GM12878 (cell line): ENCODE data around the gene PPP1R1B. TPM values are rescaled to one million over a fixed set of nuclear protein-coding genes. Genes with fewer than 3 reads are reported as not detected.

Experiments used
- ATAC-seq: fragments of 200-7000 bp; cut with Tn5 transposase; 3 replicates; pipeline ENCODE4 v1.9.1; 2020; ENCODE audit warnings: mild to moderate bottlenecking, moderate library complexity
- BruUV-seq: library from RNA; stranded (reverse); fragments of 400-500 nt; replicated peaks from 2 replicates; lab custom pipeline; 2021; lab: Mats Ljungman, UMichigan
- CTCF ChIA-PET: fragments of 300-600 bp; sonication (Branson Sonifier 250); formaldehyde crosslinking; extraction: SDS; loops from one replicate; lab custom pipeline; 2021; ENCODE audit warnings: inconsistent platforms; lab: Yijun Ruan, JAX
- POLR2A ChIA-PET: fragments of 350-600 bp; formaldehyde crosslinking; extraction: SDS; loops from one replicate; lab custom pipeline; 2021; ENCODE audit warnings: inconsistent platforms; lab: Charles Lee
- RAD21 ChIA-PET: fragments of 300-600 bp; sonication (Branson Sonifier 250); formaldehyde crosslinking; loops from one replicate; lab custom pipeline; 2023; ENCODE audit warnings: antibody characterized with exemption; ENCODE audit not compliant: unreplicated experiment; lab: Charles Lee
- SMC1A ChIA-PET: fragments of 300-600 bp; sonication (Branson Sonifier 250); formaldehyde crosslinking; loops from one replicate; lab custom pipeline; 2023; ENCODE audit not compliant: unreplicated experiment, uncharacterized antibody; lab: Charles Lee
- DNase-seq: peaks from one replicate; pipeline ENCODE4 v3.0.0-alpha.2; 2011; ENCODE audit warnings: low read depth, low spot score
- FAIRE-seq: peaks from 3 replicates; lab custom pipeline; 2011; peaks lifted over from hg19 to GRCh38; lab: Jason Lieb, UNC
- H2AFZ ChIP-seq: 2 replicates; pipeline ENCODE4 v1.6.0; 2011; ENCODE audit warnings: low read depth, low read length, control low read depth; ENCODE audit not compliant: control insufficient read depth
- H3K27ac ChIP-seq: 2 replicates; pipeline ENCODE4 v1.5.1; 2011; ENCODE audit warnings: control low read depth; ENCODE audit not compliant: control insufficient read depth, insufficient read depth
- H3K27me3 ChIP-seq, 2 experiments: replicated peaks in 1 of 2; 2 replicates each; pipeline versions ENCODE4 v1.6.0 to v1.6.1; 2011; ENCODE audit warnings: low read length in 1 of 2; ENCODE audit not compliant: control insufficient read depth in 2 of 2, insufficient read depth in 2 of 2
- H3K36me3 ChIP-seq, 2 experiments: 2 replicates each; pipeline ENCODE4 v1.5.1; 2011; ENCODE audit warnings: low read length in 1 of 2; ENCODE audit not compliant: control insufficient read depth in 2 of 2, insufficient read depth in 2 of 2
- H3K4me1 ChIP-seq: 2 replicates; pipeline ENCODE4 v1.6.1; 2011; ENCODE audit warnings: mild to moderate bottlenecking, low read length, moderate library complexity, mixed read lengths; ENCODE audit not compliant: control insufficient read depth, insufficient read depth
- H3K4me2 ChIP-seq: 2 replicates; pipeline ENCODE4 v1.6.0; 2011; ENCODE audit warnings: control low read depth; ENCODE audit not compliant: control insufficient read depth, insufficient read depth
- H3K4me3 ChIP-seq: fragments of 200-600 bp; sonication (generic); 2 replicates; pipeline ENCODE4 v1.5.1; 2016
- H3K79me2 ChIP-seq: 2 replicates; pipeline ENCODE4 v1.6.0; 2011; ENCODE audit warnings: low read length; ENCODE audit not compliant: control insufficient read depth, insufficient read depth
- H3K9ac ChIP-seq: 2 replicates; pipeline ENCODE4 v1.8.0; 2011; ENCODE audit warnings: low read length, control low read depth, mixed read lengths; ENCODE audit not compliant: control insufficient read depth, insufficient read depth
- H3K9me3 ChIP-seq: replicated peaks from 3 replicates; pipeline ENCODE4 v1.5.1; 2011; ENCODE audit warnings: mild to moderate bottlenecking, low read length; ENCODE audit not compliant: control insufficient read depth, insufficient read depth
- H4K20me1 ChIP-seq: 2 replicates; pipeline ENCODE4 v1.6.0; 2011; ENCODE audit not compliant: control insufficient read depth, insufficient read depth
- BCL11A ChIP-seq: IDR thresholded peaks from 2 replicates; pipeline ENCODE4 v1.6.1; 2011; ENCODE audit warnings: low read depth, low read length
- BRCA1 ChIP-seq: IDR thresholded peaks from 2 replicates; pipeline ENCODE4 v1.6.1; 2011; ENCODE audit warnings: low read depth, low read length, improper control_type of control experiment
- DPF2 ChIP-seq: fragments of 450-650 bp; IDR thresholded peaks from 2 replicates; pipeline ENCODE4 v1.6.1; 2017; ENCODE audit warnings: mild to moderate bottlenecking
- E2F4 ChIP-seq: IDR thresholded peaks from 2 replicates; pipeline ENCODE4 v1.6.1; 2012; ENCODE audit warnings: low read depth, low read length, improper control_type of control experiment
- ETV6 ChIP-seq, 2 experiments: fragments of 450-650 bp in 1 of 2; IDR thresholded peaks in 1 of 2; conservative IDR thresholded peaks in 1 of 2; 2 replicates each; pipeline ENCODE4 v1.6.1; 2014; ENCODE audit warnings: antibody characterized with exemption in 1 of 2, borderline replicate concordance in 1 of 2, low read depth in 1 of 2, mild to moderate bottlenecking in 1 of 2, moderate library complexity in 1 of 2
- FOS ChIP-seq: IDR thresholded peaks from 3 replicates; pipeline ENCODE4 v1.6.1; 2011; ENCODE audit warnings: borderline replicate concordance; ENCODE audit not compliant: insufficient read length; ENCODE audit errors: extremely low read depth
- IRF4 ChIP-seq: IDR thresholded peaks from 2 replicates; pipeline ENCODE4 v1.6.1; 2011; ENCODE audit warnings: low read depth, low read length
- JUND ChIP-seq: IDR thresholded peaks from 2 replicates; pipeline ENCODE4 v1.6.1; 2012; ENCODE audit warnings: low read depth, mild to moderate bottlenecking, low read length, improper control_type of control experiment, moderate library complexity
- KDM1A ChIP-seq: fragments of 200-600 bp; sonication (generic); IDR thresholded peaks from 2 replicates; pipeline ENCODE4 v1.6.1; 2016; ENCODE audit warnings: borderline replicate concordance
- KLF5 ChIP-seq: fragments of 450-650 bp; IDR thresholded peaks from 2 replicates; pipeline ENCODE4 v1.6.1; 2014; ENCODE audit warnings: mild to moderate bottlenecking; ENCODE audit not compliant: partially characterized antibody
- NBN ChIP-seq: fragments of 450-650 bp; IDR thresholded peaks from 2 replicates; pipeline ENCODE4 v1.6.1; 2016
- NFYA ChIP-seq: IDR thresholded peaks from 2 replicates; pipeline ENCODE4 v1.6.1; 2011; ENCODE audit warnings: low read depth, mild to moderate bottlenecking, low read length, improper control_type of control experiment, borderline replicate concordance
- NR2C2 ChIP-seq: IDR thresholded peaks from 2 replicates; pipeline ENCODE4 v1.6.1; 2011; ENCODE audit warnings: borderline replicate concordance, low read depth; ENCODE audit not compliant: control insufficient read depth, insufficient read length
- TARDBP ChIP-seq: IDR thresholded peaks from 2 replicates; pipeline ENCODE4 v1.6.1; 2016; ENCODE audit warnings: borderline replicate concordance
- TCF3 ChIP-seq: IDR thresholded peaks from 2 replicates; pipeline ENCODE4 v1.6.1; 2012; ENCODE audit warnings: low read depth, mild to moderate bottlenecking, low read length, borderline replicate concordance; ENCODE audit not compliant: insufficient read depth
- ZNF384 ChIP-seq: IDR thresholded peaks from 2 replicates; pipeline ENCODE4 v1.6.1; 2012; ENCODE audit warnings: low read depth, mild to moderate bottlenecking, low read length, improper control_type of control experiment, borderline replicate concordance
- WGBS: methylation state at CpG from one replicate; pipeline ENCODE4 v1.1.6; 2016; ENCODE audit warnings: low lambda C conversion rate; ENCODE audit not compliant: insufficient replicate concordance, insufficient coverage; ENCODE audit errors: missing lambda C conversion rate; 5-methylcytosine and 5-hydroxymethylcytosine counted together
- in situ Hi-C: fragments of 300-500 bp; cut with MboI; formaldehyde crosslinking; loops from 9 replicates; pipeline ENCODE4 v1.14.3; 2018; ENCODE audit warnings: mixed read lengths
- intact Hi-C: fragments of 100-400 bp; cut with micrococcal nuclease; formaldehyde crosslinking; loops from one replicate; pipeline ENCODE4 v1.14.2; 2022; ENCODE audit not compliant: unreplicated experiment
- polyA plus RNA-seq, 11 experiments: library from polyadenylated mRNA; depleted of rRNA in 4 of 11; unstranded in 6 of 11; stranded (reverse) in 5 of 11; fragments of >200 nt; fragmentation: Nextera tagmentation in 4 of 11; fragmentation: Illumina TruSeq in 1 of 11; extraction: Ambion mirVana in 4 of 11; extraction: Trizol in 1 of 11; gene quantifications; 1 replicate in 1 of 11; 2 replicates in 10 of 11; pipeline versions ENCODE4 v1.2.1 to v1.2.3, GENCODE V29; 2011 to 2016; ENCODE audit warnings: inconsistent platforms in 2 of 11, missing spikeins in 2 of 11, low read depth in 1 of 11
- total RNA-seq, 4 experiments: library from RNA; depleted of rRNA in 3 of 4; stranded (reverse); fragments of >200 nt in 3 of 4; fragmentation: Illumina TruSeq in 1 of 4; extraction: Trizol in 1 of 4; gene quantifications; 2 replicates each; pipeline versions ENCODE4 v1.2.1 to v1.2.3, GENCODE V29; 2013 to 2021
- TF ChIP-seq, protein P1 (sequence below): fragments of 450-650 bp; IDR thresholded peaks from 2 replicates; pipeline ENCODE4 v1.6.1; 2017; ENCODE audit warnings: mild to moderate bottlenecking, moderate library complexity

The PPP1R1B gene
- total and polyA plus RNA-seq, 10 of the 15 experiments (the other 5 are each of a cell fraction or from before 2014, with no cell fraction given) = 0.08 TPM; not detected in 9

DNA sequence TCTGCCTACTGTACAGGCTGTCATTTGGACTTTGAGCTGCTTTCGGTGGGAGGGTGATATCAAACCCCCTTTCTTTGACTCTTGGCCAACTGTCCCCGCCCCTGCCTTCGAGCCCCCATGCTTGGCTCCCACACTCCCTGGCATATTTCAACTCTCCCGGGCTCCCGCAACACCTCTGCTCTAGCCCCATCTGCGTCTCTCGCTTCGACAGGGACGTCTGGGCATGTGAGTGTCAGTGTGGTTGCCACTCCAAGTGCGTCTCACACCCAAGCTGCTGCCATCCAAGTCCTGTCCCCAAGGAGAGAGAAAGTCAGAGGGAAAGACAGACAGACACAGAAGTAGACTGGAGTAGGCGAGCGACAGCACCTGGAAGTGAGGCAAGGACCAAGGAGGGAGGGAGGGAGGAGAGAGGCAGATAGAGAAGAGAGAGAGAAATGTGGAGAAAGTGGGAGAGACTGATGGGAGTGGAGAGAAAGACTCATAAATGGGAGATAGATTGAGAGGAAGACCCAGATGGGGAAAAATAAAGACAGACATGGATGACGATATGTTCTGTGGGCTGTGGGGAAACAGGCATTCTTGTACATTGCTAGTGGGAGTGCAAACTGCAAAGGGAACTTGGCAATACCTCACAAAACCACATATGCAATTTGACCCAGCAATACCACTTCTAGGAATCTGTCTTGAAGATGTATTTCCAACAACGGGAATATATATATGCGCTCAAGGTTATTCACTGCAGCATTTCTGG is 22.0 kb downstream of the PPP1R1B start:
- ATAC-seq = no peak
- H3K4me2 ChIP-seq = no peak overlapping the region
- CTCF ChIA-PET = interaction anchor here (0.8 to 8.8 kb wide), 5 partner anchors 14 to 81 kb away, joined by 3 to 100 read pairs (median 4); partner anchors contain the start of gene MIEN1
- H3K4me1 ChIP-seq = no peaks in the 10 kb centered on the region
- no peaks in the 10 kb centered on the region for H3K9me3 ChIP-seq
- POLR2A ChIA-PET = interaction anchor here (0.6 kb wide), 1 partner anchor 81 kb away, joined by 3 read pairs; no protein-coding TSS in a partner anchor
- SMC1A ChIA-PET = no interaction called here
- H3K36me3 ChIP-seq = no peaks in the 10 kb centered on the region; a peak in 2 of 4 replicates
- no peak for FAIRE-seq
- no peak overlapping the region for H3K4me3 ChIP-seq
- H3K9ac ChIP-seq = no peak overlapping the region
- H4K20me1 ChIP-seq = no peaks in the 10 kb centered on the region
- over 99% methylated on average over 15 of the region's 15 CpGs for WGBS
- H3K27me3 ChIP-seq = no peaks in the 10 kb centered on the region
- no peak for DNase-seq
- RAD21 ChIA-PET = no interaction called here
- intact Hi-C loops = no loop called here
- H3K27ac ChIP-seq = no peak overlapping the region
- no peak overlapping the region for H2AFZ ChIP-seq
- H3K79me2 ChIP-seq = no peaks in the 10 kb centered on the region; the same call in none of the 2 replicates
- in situ Hi-C loops = no loop called here
- no TSS peak for BruUV-seq
- TF ChIP-seq FOS (no peak), KDM1A (no peak), NFYA (no peak), NBN (no peak), E2F4 (no peak), ZNF384 (no peak), JUND (no peak), TARDBP (no peak), DPF2 (no peak), IRF4 (no peak), TCF3 (no peak), BRCA1 (no peak), KLF5 (no peak), ETV6 (conservative IDR thresholded peaks at IDR 0.05 in 1 of 2, IDR thresholded peaks at IDR 0.05 in 1 of 2; ENCODE audit: borderline replicate concordance in 1 of 2, low read depth in 1 of 2) (no peak), NR2C2 (no peak), BCL11A (no peak)
- TF ChIP-seq, protein P1, sequence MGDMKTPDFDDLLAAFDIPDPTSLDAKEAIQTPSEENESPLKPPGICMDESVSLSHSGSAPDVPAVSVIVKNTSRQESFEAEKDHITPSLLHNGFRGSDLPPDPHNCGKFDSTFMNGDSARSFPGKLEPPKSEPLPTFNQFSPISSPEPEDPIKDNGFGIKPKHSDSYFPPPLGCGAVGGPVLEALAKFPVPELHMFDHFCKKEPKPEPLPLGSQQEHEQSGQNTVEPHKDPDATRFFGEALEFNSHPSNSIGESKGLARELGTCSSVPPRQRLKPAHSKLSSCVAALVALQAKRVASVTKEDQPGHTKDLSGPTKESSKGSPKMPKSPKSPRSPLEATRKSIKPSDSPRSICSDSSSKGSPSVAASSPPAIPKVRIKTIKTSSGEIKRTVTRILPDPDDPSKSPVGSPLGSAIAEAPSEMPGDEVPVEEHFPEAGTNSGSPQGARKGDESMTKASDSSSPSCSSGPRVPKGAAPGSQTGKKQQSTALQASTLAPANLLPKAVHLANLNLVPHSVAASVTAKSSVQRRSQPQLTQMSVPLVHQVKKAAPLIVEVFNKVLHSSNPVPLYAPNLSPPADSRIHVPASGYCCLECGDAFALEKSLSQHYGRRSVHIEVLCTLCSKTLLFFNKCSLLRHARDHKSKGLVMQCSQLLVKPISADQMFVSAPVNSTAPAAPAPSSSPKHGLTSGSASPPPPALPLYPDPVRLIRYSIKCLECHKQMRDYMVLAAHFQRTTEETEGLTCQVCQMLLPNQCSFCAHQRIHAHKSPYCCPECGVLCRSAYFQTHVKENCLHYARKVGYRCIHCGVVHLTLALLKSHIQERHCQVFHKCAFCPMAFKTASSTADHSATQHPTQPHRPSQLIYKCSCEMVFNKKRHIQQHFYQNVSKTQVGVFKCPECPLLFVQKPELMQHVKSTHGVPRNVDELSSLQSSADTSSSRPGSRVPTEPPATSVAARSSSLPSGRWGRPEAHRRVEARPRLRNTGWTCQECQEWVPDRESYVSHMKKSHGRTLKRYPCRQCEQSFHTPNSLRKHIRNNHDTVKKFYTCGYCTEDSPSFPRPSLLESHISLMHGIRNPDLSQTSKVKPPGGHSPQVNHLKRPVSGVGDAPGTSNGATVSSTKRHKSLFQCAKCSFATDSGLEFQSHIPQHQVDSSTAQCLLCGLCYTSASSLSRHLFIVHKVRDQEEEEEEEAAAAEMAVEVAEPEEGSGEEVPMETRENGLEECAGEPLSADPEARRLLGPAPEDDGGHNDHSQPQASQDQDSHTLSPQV = no peak
